ENCODE data around the gene VOPP1.

DNA sequence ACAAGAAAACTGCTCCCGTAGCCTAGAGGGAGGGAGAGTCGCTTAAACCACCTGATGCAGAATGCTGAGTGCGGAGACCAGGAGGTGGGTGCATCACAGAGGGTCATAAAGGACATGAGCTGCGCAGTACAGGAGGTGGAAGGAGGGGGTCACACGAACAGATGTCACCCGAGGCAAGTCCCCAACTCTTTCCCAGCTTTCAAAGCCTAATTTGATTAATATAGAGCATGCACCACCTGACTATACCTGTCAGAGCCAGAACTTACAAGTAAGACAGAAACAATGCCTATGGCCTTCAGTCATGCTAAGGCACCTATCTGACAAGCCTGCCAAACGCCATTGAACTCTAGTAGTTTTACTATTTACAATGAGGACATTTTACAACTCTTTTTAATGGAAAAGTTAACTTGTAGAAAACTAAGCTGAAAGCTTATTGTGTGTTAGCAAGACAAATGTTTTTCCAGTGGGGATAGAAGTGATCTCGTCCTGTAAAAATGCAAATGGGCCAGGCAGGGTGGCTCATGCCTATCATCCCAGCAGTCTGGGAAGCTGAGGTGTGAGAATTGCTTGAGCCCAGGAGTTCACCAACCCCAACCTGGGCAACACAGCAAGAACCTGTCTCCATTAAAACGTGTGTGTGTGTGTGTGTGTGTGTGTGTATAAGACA, 1.1 kb upstream of the VOPP1 start:
- TF ChIP-seq YY1 (IDR thresholded peaks at IDR 0.05; ENCODE audit: insufficient read depth, insufficient read length) (no peak), ZNF274 (IDR thresholded peaks at IDR 0.05; ENCODE audit: low read depth, low read length) (no peak), SUZ12 (IDR thresholded peaks at IDR 0.05; ENCODE audit: extremely low read depth, insufficient read depth, insufficient read length) (no peak)

Measured in NT2/D1 (cell line).